Tibial artery (tissue), 4 donors: Measurements from ENCODE around the gene FDXR.
A peak's percentile ranks its signal among the peaks of the same experiment; 100 is the strongest.

Source experiments
- DNase-seq, 2 donors: peaks; one replicate each; pipeline ENCODE4 v3.0.0-alpha.2; 2019
- H3K27ac ChIP-seq, 2 donors: fragments of 200-600 bp; sonication (generic) in 1 of 2; 1 replicate in 1 of 2; 2 replicates in 1 of 2; pipeline ENCODE4 v1.5.1; 2018 to 2019; ENCODE audit warnings: mild to moderate bottlenecking in 1 of 2
- H3K27me3 ChIP-seq, 2 donors: fragments of 200-600 bp; sonication (generic) in 1 of 2; one replicate each; pipeline versions ENCODE4 v1.5.1 to v1.6.0; 2016 to 2019
- H3K36me3 ChIP-seq, 3 donors: fragments of 200-600 bp; sonication (generic) in 2 of 3; one replicate each; pipeline ENCODE4 v1.5.1; 2016 to 2019; ENCODE audit warnings: mild to moderate bottlenecking in 2 of 3
- H3K4me1 ChIP-seq, 4 donors: fragments of 200-600 bp; sonication (generic) in 2 of 4; 1 replicate in 3 of 4; 2 replicates in 1 of 4; pipeline ENCODE4 v1.5.1; 2016 to 2019
- H3K4me3 ChIP-seq, 2 donors: fragments of 200-600 bp; sonication (generic) in 1 of 2; 1 replicate in 1 of 2; 2 replicates in 1 of 2; pipeline ENCODE4 v1.5.1; 2018 to 2019; ENCODE audit warnings: mild to moderate bottlenecking in 2 of 2
- H3K9me3 ChIP-seq, 3 donors: fragments of 200-600 bp; sonication (generic) in 1 of 3; one replicate each; pipeline ENCODE4 v1.5.1; 2016 to 2019
- intact Hi-C: fragments of 100-400 bp; cut with DNase I; formaldehyde crosslinking; loops from one replicate; pipeline ENCODE4 v1.15.0; 2023; ENCODE audit warnings: low total_unique reads
- TF ChIP-seq, protein P1 (sequence below), 2 experiments: fragments of 200-600 bp in 1 of 2; fragments of 450-650 bp in 1 of 2; IDR thresholded peaks; one replicate each; pipeline ENCODE4 v1.5.1; 2017 to 2019; ENCODE audit warnings: antibody characterized with exemption in 2 of 2, mild to moderate bottlenecking in 1 of 2, moderate library complexity in 1 of 2

FDXR gene

DNA sequence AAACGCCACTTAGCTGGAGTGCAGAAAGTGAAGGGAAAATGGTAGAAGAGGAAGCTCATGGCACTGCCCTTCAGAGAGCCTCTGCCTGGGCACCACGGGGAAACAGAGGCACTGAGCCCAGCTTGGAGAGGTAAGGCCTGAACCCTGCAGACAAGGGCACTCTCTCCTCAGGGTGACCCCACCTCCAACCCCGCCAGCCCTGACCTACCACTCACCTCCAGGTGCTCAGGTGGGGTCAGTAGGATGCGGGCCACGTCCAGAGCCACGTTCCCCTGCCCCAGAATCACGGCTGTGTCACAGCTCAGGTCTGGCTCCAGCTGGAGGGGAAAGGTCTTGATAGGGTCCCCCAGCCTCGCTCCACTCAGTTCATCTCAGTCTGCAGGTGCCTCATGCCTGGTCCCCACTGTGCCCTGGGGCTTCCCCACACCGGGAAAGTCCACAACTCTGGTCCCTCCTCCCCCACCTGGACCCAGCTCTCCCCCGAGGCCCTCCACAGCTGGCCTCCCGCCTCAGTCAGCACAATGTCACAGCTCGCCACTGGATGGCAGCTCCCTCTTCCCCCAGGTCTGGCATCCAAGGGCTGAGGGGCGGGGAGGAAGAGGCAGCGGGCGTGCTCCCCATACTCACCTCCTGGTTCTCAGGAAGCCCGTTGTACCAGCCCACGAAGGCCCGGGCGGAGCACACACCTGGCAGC, 7.1 kb downstream of the FDXR start:
- H3K4me1 ChIP-seq: peaks cover 0 to 18% (median 16%) of the 10 kb centered on the region in 4 donors
- H3K27me3 ChIP-seq: peaks cover 3 to 39% of the 10 kb centered on the region in 2 donors
- H3K27ac ChIP-seq: no peak overlapping the region
- intact Hi-C loops: loop anchor here (2.0 kb wide), 1 partner anchor 121 kb away; no protein-coding TSS in a partner anchor
- no peaks in the 10 kb centered on the region for H3K36me3 ChIP-seq
- DNase-seq: no peak
- no peak overlapping the region for H3K4me3 ChIP-seq
- TF ChIP-seq, protein P1, sequence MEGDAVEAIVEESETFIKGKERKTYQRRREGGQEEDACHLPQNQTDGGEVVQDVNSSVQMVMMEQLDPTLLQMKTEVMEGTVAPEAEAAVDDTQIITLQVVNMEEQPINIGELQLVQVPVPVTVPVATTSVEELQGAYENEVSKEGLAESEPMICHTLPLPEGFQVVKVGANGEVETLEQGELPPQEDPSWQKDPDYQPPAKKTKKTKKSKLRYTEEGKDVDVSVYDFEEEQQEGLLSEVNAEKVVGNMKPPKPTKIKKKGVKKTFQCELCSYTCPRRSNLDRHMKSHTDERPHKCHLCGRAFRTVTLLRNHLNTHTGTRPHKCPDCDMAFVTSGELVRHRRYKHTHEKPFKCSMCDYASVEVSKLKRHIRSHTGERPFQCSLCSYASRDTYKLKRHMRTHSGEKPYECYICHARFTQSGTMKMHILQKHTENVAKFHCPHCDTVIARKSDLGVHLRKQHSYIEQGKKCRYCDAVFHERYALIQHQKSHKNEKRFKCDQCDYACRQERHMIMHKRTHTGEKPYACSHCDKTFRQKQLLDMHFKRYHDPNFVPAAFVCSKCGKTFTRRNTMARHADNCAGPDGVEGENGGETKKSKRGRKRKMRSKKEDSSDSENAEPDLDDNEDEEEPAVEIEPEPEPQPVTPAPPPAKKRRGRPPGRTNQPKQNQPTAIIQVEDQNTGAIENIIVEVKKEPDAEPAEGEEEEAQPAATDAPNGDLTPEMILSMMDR (IDR thresholded peaks at IDR 0.05): no peak
- H3K9me3 ChIP-seq: no peaks in the 10 kb centered on the region

DNA sequence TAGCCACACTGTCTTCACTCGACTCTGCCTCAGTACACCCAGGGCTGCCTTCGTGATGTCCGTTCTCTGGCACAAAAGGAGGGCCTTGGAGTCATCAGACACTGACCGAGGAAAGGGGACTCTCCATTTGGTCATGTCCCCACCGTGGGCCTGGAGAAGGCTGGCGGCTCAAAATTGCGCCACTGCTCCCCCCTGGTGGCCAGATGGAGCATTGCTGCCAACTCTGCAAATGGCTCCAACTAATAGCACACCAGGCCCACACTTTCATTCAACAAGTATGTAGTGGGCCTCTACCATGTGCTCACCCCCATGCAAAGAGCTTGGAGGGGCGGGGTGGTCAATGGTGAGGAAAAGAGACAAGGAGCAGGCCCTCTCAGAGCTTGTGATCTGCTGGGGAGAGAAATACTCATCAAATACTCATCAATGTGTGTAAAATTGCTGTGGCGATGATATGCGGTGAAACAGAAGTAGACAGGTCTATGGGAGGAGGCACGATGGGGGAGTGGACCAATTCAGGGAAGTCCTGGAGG, 7.9 kb downstream of the FDXR start:
- TF ChIP-seq, protein P1 (IDR thresholded peaks at IDR 0.05): peak; percentile 89 to 95
- H3K4me1 ChIP-seq: peaks cover 0 to 26% (median 22%) of the 10 kb centered on the region in 4 donors
- H3K9me3 ChIP-seq: no peaks in the 10 kb centered on the region
- H3K4me3 ChIP-seq: no peak overlapping the region
- peaks cover 3 to 46% of the 10 kb centered on the region in 2 donors for H3K27me3 ChIP-seq
- intact Hi-C loops: loop anchor here (2.0 to 5.0 kb wide), 2 partner anchors 73 to 120 kb away; no protein-coding TSS in a partner anchor
- H3K36me3 ChIP-seq: no peaks in the 10 kb centered on the region
- peak; percentile 62 to 87 for DNase-seq
- H3K27ac ChIP-seq: no peak overlapping the region

DNA sequence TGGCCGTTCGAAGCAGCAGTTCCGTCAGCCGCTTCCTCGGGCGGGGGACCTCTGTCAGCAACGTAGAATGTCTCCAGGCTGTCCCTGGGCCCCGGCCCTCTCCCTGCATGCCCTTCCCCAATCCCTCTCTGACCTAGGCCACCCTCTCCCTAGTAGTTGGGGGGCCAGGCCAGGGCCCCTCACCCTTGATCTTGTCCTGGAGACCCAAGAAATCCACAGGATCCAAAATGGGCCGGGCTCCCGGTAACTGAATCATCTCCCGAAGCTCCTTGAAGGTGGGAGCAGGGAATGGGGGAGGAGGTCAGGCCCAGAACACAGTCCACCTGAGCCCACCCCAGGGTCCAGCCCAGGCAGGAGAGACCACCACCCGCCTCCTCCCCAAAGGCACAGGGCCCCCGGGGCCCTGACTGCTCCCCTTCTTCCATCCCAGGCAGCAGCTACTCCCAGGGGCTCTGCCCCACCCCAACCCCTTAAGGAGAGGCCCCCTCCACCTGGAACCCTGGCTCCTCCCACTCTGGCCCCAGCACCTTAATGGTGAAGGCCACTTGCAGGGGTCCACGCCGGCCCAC, 8.4 kb downstream of the FDXR start:
- Histone ChIP-seq H3K9me3 (no peaks in the 10 kb centered on the region), H3K27me3 (peaks cover 3 to 51% of the 10 kb centered on the region in 2 donors), H3K27ac (no peak overlapping the region), H3K4me1 (peaks cover 0 to 31% (median 24%) of the 10 kb centered on the region in 4 donors), H3K36me3 (no peaks in the 10 kb centered on the region), H3K4me3 (no peak overlapping the region)
- intact Hi-C loops: loop anchor here (2.0 to 5.0 kb wide), 2 partner anchors 72 to 120 kb away; no protein-coding TSS in a partner anchor
- no peak for DNase-seq
- TF ChIP-seq, protein P1 (IDR thresholded peaks at IDR 0.05): no peak

DNA sequence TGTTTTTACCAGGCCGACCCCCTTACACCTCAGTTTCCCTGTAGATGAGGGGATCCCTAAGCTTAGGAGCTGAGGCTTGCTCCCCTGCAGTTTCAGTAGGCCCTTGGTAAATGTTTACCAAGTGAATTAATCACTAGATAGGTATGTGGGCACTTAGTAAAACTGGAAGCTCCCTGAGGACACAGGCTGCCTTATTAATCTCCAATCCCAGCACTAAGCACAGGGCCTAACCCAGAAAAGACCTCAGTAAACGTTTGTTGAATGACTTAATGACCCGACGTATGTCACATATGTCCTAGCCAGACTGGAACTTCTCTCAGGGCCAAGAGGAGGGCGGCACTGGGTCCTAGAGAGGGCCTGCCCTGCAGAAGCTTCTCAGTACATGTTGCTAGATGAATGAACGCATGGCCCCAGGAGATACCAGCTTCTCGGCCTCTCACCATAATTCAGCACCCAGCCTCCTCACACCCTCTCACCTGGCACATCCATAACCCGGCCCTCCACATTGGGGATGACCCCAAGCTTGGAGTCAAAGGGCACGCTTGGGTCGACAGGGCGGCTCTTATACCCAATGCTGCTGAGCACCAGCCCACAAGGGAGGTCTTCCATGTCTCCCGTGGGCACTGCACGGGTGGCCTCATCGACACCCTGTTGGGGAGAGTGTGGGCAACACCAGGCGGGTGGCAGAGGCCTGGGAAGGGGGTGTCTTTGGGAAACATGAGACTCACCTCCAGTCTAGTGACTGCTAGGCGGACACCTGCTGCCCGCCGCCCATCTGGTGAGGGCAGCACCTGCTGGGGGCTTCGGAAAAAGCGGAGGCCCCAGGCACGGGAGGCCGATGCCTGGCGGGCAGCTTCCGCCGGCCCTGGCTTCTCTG, 9.1 kb downstream of the FDXR start:
- Histone ChIP-seq H3K9me3 (no peaks in the 10 kb centered on the region), H3K4me1 (peaks cover 0 to 35% (median 25%) of the 10 kb centered on the region in 4 donors), H3K27ac (no peak overlapping the region), H3K27me3 (peaks cover 3 to 59% of the 10 kb centered on the region in 2 donors), H3K36me3 (no peaks in the 10 kb centered on the region), H3K4me3 (no peak overlapping the region)
- intact Hi-C loops: loop anchor here (2.0 to 5.0 kb wide), 2 partner anchors 71 to 119 kb away; no protein-coding TSS in a partner anchor
- TF ChIP-seq, protein P1 (IDR thresholded peaks at IDR 0.05): no peak
- DNase-seq: no peak

DNA sequence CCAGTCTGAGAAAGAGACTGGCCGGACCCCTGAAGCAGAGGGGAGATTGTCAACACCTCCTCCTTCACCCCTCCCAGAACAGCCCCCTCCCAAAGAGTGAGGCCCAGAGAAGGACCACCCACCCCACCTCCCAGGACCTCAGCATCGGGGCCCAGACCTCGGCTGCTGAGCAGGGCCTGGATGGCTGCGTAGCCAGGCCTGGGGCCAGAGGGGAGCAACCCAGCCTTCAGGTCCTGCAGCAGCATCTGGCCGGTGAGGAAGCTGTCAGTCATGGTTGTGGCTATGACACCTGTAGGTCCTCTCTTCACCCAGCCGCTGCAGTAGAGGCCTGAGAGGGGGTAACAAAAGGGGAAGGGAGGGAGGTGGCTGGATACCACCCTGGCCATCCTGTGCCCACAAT, 9.9 kb downstream of the FDXR start:
- H3K9me3 ChIP-seq: no peaks in the 10 kb centered on the region
- peaks cover 3 to 64% of the 10 kb centered on the region in 2 donors for H3K27me3 ChIP-seq
- H3K4me3 ChIP-seq: no peak overlapping the region
- intact Hi-C loops: loop anchor here (5.0 kb wide), 1 partner anchor 71 kb away; no protein-coding TSS in a partner anchor
- TF ChIP-seq, protein P1 (IDR thresholded peaks at IDR 0.05): no peak
- H3K36me3 ChIP-seq: no peaks in the 10 kb centered on the region
- peaks cover 0 to 35% (median 25%) of the 10 kb centered on the region in 4 donors for H3K4me1 ChIP-seq
- H3K27ac ChIP-seq: no peak overlapping the region
- DNase-seq: no peak
